HG02884 (cell line): ENCODE measurements around the gene ATG14.

Experiments
- ATAC-seq: cut with Tn5 transposase; IDR thresholded peaks from one replicate; pipeline ENCODE4 v1.9.1; 2021; ENCODE audit warnings: mild to moderate bottlenecking, moderate library complexity; ENCODE audit not compliant: unreplicated experiment

The ATG14 gene

DNA sequence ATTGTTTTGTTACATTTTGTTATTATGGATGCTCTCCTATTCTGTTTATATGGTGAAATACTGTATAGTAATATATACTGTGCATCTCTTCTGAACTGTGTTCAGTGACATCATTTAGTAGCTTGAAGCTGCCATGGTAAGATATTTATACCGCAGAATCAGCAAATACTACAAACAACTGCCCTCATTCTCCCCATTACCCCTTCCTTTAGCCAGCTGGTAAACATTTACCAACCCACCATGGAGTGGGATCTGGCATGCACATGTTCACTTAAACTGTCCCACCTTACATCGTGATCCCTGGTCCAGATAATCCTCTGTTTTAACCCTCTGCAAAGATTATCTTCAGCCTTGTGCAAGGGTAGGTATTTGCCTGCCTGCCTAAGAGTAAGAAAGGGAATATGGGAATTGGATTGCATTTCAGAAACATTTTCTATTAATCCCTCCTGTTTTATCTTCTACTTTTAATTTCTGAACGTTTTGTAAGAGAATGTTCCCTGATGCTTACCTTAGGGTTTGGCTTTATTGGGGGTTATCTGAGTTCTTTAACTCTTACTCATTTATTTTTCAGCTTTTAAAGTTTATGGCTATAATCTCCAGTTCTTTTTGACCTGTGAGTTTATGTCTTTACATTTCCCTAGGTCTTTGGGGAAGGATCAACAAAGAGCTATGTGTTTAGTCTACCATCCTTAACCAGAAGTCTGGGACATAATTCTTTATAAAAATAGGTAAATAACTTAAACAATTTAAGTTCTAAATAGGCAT is 93.9 kb downstream of the ATG14 start:
- no peak for ATAC-seq

DNA sequence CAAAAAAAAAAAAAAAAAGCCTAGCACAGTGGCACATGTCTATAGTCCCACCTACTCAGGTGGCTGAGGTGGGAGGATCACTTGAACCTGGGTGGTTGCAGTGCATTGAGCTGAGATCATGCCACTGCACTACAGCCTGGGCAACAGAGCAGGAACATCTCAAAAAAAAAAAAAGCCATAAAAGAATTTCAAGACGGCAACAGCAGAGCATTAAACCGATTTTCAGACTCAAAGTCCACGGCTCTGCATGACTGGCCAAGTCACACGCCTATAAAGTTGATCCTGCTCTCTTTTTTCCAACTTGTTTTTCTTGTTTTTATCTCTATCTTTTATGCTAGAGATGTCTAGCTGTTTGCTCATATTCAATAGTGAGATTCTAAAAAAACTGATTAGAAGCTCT is 95.1 kb downstream of the ATG14 start:
- ATAC-seq: no peak
